Ovary (tissue), 3 donors: ENCODE measurements around the gene TRAF3.

Experiments
- POLR2A ChIP-seq: fragments of 450-650 bp; IDR thresholded peaks from one replicate; pipeline ENCODE4 v1.6.1; 2017; ENCODE audit warnings: antibody characterized with exemption, mild to moderate bottlenecking, moderate library complexity
- TF ChIP-seq, protein P1 (sequence below), 3 donors: fragments of 450-650 bp in 2 of 3; fragments of 200-600 bp in 1 of 3; IDR thresholded peaks; one replicate each; pipeline versions ENCODE4 v1.5.1 to v1.8.0; 2016 to 2022; ENCODE audit warnings: antibody characterized with exemption in 3 of 3, mild to moderate bottlenecking in 1 of 3
- donor health status: DM: no; HTN: no; CAD: no.

GRCh38 chr14:102873546-102874061 lies 96.4 kb downstream of the TRAF3 start:
- TF ChIP-seq, protein P1, sequence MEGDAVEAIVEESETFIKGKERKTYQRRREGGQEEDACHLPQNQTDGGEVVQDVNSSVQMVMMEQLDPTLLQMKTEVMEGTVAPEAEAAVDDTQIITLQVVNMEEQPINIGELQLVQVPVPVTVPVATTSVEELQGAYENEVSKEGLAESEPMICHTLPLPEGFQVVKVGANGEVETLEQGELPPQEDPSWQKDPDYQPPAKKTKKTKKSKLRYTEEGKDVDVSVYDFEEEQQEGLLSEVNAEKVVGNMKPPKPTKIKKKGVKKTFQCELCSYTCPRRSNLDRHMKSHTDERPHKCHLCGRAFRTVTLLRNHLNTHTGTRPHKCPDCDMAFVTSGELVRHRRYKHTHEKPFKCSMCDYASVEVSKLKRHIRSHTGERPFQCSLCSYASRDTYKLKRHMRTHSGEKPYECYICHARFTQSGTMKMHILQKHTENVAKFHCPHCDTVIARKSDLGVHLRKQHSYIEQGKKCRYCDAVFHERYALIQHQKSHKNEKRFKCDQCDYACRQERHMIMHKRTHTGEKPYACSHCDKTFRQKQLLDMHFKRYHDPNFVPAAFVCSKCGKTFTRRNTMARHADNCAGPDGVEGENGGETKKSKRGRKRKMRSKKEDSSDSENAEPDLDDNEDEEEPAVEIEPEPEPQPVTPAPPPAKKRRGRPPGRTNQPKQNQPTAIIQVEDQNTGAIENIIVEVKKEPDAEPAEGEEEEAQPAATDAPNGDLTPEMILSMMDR (IDR thresholded peaks at IDR 0.05), result no peak
- no peak for TF ChIP-seq POLR2A
